Measurements from ENCODE around the gene RHOC. TPM values are rescaled to one million over a fixed set of nuclear protein-coding genes. Genes with fewer than 3 reads are reported as not detected.

The RHOC gene
- total RNA-seq, 2 donors from 2014 or later = 190 to 330 TPM

GRCh38 chr1:112687785-112688496, 19.0 kb downstream of the RHOC start:
- peak; percentile 51 for DNase-seq (ENCODE audit: low spot score)
- Histone ChIP-seq H3K27ac (peak overlapping the region; percentile 11 to 39), H3K4me1 (no peaks in the 10 kb centered on the region), H3K4me3 (no peak overlapping the region), H3K27me3 (no peaks in the 10 kb centered on the region), H3K9me3 (no peaks in the 10 kb centered on the region), H3K36me3 (peaks cover 35% of the 10 kb centered on the region)
- no peak for TF ChIP-seq CTCF (IDR thresholded peaks at IDR 0.05)

- Histone ChIP-seq H3K36me3 (peaks cover 30% of the 10 kb centered on the region), H3K4me1 (no peaks in the 10 kb centered on the region), H3K27me3 (no peaks in the 10 kb centered on the region), H3K9me3 (no peaks in the 10 kb centered on the region), H3K4me3 (no peak overlapping the region), H3K27ac (no peak overlapping the region)
- no peak for TF ChIP-seq CTCF (IDR thresholded peaks at IDR 0.05)
- no peak for DNase-seq (ENCODE audit: low spot score)
Observed at GRCh38 chr1:112687361-112687760, 19.6 kb downstream of the RHOC start.

- H3K9me3 ChIP-seq = no peaks in the 10 kb centered on the region
- H3K4me3 ChIP-seq = no peak overlapping the region
- H3K4me1 ChIP-seq = no peaks in the 10 kb centered on the region
- H3K27ac ChIP-seq = no peak overlapping the region
- DNase-seq (ENCODE audit: low spot score) = no peak
- no peaks in the 10 kb centered on the region for H3K27me3 ChIP-seq
- no peak for TF ChIP-seq CTCF (IDR thresholded peaks at IDR 0.05)
- peaks cover 26% of the 10 kb centered on the region for H3K36me3 ChIP-seq
Observed at GRCh38 chr1:112686835-112687234, 20.1 kb downstream of the RHOC start.

GRCh38 chr1:112686417-112686816, 20.5 kb downstream of the RHOC start:
- no peak for TF ChIP-seq CTCF (IDR thresholded peaks at IDR 0.05)
- no peaks in the 10 kb centered on the region for H3K27me3 ChIP-seq
- no peaks in the 10 kb centered on the region for H3K4me1 ChIP-seq
- H3K4me3 ChIP-seq = no peak overlapping the region
- DNase-seq (ENCODE audit: low spot score) = no peak
- no peak overlapping the region for H3K27ac ChIP-seq
- peaks cover 21% of the 10 kb centered on the region for H3K36me3 ChIP-seq
- H3K9me3 ChIP-seq = no peaks in the 10 kb centered on the region

GRCh38 chr1:112685913-112686312, 21.0 kb downstream of the RHOC start:
- Histone ChIP-seq H3K36me3 (peaks cover 16% of the 10 kb centered on the region), H3K27ac (no peak overlapping the region), H3K9me3 (no peaks in the 10 kb centered on the region), H3K4me3 (no peak overlapping the region), H3K27me3 (no peaks in the 10 kb centered on the region), H3K4me1 (no peaks in the 10 kb centered on the region)
- peak; percentile 52 for DNase-seq (ENCODE audit: low spot score)
- no peak for TF ChIP-seq CTCF (IDR thresholded peaks at IDR 0.05)

- DNase-seq (ENCODE audit: low spot score) = no peak
- H3K9me3 ChIP-seq = no peaks in the 10 kb centered on the region
- no peaks in the 10 kb centered on the region for H3K27me3 ChIP-seq
- TF ChIP-seq CTCF (IDR thresholded peaks at IDR 0.05) = no peak
- H3K27ac ChIP-seq = no peak overlapping the region
- no peak overlapping the region for H3K4me3 ChIP-seq
- no peaks in the 10 kb centered on the region for H3K36me3 ChIP-seq
- H3K4me1 ChIP-seq = peaks cover 0 to 16% of the 10 kb centered on the region in 2 donors
Observed at GRCh38 chr1:112678605-112679004, 28.3 kb downstream of the RHOC start.

Measured in right atrium auricular region (tissue), 2 donors.